ENCODE data around the gene KRT81. TPM values are rescaled to one million over a fixed set of nuclear protein-coding genes. Genes with fewer than 3 reads are reported as not detected.

The KRT81 gene
- total RNA-seq, 1 experiment from 2014 or later, result 0.70 TPM

DNA sequence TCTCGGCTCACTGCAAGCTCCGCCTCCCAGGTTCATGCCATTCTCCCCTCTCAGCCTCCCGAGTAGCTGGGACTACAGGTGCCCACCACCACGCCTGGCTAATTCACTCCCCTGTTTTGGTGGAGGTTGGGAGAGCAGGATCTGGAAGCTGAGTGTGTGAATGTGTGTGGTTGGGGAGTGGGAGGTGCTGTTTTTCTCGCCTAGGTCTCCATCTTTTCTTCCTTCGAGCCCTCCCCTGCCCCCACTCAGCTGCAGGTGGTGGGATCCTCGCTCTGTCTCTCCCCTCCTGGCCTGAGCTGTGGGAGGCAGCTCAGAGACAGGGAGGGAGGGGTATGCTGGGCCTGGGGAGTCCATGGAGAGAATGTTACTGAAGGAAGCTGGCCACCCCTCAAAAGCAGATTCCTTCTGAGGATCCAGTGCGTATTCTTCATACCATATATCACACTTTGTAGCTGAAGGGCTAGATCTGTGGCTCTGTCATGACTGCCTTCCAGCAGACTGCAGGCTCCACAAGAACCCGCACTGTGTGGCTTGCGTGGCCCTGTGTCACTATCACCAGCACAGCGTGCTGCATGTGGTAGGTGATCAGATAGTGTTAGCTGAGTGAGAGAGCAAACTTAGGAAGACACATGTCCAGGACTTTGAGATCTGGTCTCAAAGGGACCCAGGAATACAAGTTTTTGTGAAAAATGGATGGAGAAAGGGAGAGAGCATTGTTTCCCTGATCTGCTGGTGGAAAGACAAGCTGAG lies 27.1 kb upstream of the KRT81 start (continued):
- TF ChIP-seq, protein P1, sequence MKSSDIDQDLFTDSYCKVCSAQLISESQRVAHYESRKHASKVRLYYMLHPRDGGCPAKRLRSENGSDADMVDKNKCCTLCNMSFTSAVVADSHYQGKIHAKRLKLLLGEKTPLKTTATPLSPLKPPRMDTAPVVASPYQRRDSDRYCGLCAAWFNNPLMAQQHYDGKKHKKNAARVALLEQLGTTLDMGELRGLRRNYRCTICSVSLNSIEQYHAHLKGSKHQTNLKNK (CRISPR knock-in tag; IDR thresholded peaks at IDR 0.05), result no peak
- TF ChIP-seq, protein P2, sequence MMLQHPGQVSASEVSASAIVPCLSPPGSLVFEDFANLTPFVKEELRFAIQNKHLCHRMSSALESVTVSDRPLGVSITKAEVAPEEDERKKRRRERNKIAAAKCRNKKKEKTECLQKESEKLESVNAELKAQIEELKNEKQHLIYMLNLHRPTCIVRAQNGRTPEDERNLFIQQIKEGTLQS (CRISPR knock-in tag; conservative IDR thresholded peaks at IDR 0.05), result no peak
- TF ChIP-seq, protein P3, sequence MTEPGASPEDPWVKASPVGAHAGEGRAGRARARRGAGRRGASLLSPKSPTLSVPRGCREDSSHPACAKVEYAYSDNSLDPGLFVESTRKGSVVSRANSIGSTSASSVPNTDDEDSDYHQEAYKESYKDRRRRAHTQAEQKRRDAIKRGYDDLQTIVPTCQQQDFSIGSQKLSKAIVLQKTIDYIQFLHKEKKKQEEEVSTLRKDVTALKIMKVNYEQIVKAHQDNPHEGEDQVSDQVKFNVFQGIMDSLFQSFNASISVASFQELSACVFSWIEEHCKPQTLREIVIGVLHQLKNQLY (CRISPR knock-in tag; IDR thresholded peaks at IDR 0.05), result no peak
- TF ChIP-seq MYBL2 (CRISPR knock-in tag; IDR thresholded peaks at IDR 0.05) (no peak), ZNF396 (CRISPR knock-in tag; IDR thresholded peaks at IDR 0.05; ENCODE audit: borderline replicate concordance) (no peak), ZNF263 (CRISPR knock-in tag; IDR thresholded peaks at IDR 0.05; ENCODE audit: low read depth) (no peak), FOXJ3 (CRISPR knock-in tag; IDR thresholded peaks at IDR 0.05; ENCODE audit: borderline replicate concordance) (no peak)
- TF ChIP-seq, protein P4, sequence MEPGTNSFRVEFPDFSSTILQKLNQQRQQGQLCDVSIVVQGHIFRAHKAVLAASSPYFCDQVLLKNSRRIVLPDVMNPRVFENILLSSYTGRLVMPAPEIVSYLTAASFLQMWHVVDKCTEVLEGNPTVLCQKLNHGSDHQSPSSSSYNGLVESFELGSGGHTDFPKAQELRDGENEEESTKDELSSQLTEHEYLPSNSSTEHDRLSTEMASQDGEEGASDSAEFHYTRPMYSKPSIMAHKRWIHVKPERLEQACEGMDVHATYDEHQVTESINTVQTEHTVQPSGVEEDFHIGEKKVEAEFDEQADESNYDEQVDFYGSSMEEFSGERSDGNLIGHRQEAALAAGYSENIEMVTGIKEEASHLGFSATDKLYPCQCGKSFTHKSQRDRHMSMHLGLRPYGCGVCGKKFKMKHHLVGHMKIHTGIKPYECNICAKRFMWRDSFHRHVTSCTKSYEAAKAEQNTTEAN (CRISPR knock-in tag; IDR thresholded peaks at IDR 0.05), result no peak

DNA sequence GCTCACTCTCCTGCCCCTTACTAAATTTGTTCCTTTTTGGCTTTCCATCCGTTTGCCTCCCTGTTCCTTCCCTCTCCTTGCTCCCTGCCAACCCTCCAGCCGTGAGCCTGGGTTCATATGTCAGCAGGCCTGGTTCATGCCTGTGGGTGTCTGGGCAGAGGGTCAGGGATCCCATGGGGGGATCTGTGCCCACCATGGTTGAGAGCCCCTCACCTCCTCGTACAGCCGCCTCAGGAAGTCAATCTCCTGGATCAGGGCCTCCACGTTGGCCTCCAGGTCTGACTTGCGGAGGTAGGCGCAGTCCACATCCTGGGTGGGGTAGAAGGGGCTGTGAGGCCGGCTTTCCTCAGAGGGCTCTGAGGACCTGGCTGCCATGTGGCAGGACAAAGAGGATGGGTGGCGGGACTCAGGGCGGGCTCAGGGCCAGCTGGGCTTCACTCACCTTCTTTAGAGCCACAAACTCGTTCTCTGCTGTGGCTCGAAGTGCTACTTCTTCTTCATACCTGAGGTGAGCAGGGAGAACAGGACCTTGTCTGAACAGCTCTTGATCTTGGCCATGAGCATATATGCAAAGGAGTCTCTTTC lies 26.2 kb upstream of the KRT81 start:
- no peaks in the 10 kb centered on the region for H3K4me1 Mint-ChIP-seq
- POLR2A ChIA-PET, result no interaction called here
- TF ChIP-seq, protein P5, sequence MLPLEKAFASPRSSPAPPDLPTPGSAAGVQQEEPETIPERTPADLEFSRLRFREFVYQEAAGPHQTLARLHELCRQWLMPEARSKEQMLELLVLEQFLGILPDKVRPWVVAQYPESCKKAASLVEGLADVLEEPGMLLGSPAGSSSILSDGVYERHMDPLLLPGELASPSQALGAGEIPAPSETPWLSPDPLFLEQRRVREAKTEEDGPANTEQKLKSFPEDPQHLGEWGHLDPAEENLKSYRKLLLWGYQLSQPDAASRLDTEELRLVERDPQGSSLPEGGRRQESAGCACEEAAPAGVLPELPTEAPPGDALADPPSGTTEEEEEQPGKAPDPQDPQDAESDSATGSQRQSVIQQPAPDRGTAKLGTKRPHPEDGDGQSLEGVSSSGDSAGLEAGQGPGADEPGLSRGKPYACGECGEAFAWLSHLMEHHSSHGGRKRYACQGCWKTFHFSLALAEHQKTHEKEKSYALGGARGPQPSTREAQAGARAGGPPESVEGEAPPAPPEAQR (CRISPR knock-in tag; IDR thresholded peaks at IDR 0.05), result no peak
- TF ChIP-seq SMAD3 (CRISPR knock-in tag; IDR thresholded peaks at IDR 0.05; ENCODE audit: borderline replicate concordance) (no peak), JUN (CRISPR knock-in tag; IDR thresholded peaks at IDR 0.05) (no peak)
- H3K36me3 Mint-ChIP-seq, result no peaks in the 10 kb centered on the region
- DNase-seq (ENCODE audit: low spot score), result no peak
- CTCF ChIA-PET, result interaction anchor here (0.6 to 2.3 kb wide), 6 partner anchors 10 to 174 kb away, joined by 3 to 21 read pairs (median 8); partner anchors contain the start of gene KRT86
- no peaks in the 10 kb centered on the region for H3K9me3 Mint-ChIP-seq
- no peak for ATAC-seq
- peaks cover 5% of the 10 kb centered on the region; the same call in 1 of the 2 replicates for H3K27me3 Mint-ChIP-seq (ENCODE audit: low read depth)
- H3K27ac Mint-ChIP-seq, result no peak overlapping the region
- no peak overlapping the region for H3K4me3 Mint-ChIP-seq

DNA sequence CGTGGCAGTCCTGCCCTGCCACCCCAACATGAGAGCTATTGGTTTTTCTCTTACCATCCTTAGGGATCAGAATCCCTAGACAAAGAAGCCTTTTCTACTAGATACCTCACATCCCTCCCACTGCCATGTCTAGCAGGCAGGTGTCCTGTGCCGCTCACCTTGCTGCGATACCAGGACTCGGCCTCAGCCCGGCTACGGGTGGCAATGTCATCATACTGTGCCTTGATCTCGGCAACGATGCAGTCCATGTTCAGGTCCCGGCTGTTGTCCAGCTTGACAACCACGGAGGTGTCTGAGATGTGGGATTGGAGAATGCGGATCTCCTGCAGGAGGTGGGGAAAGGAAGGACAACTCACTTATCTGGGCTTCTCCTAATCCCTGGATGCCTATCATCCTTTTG lies 25.4 kb upstream of the KRT81 start:
- ATAC-seq, result no peak
- peaks cover 9% of the 10 kb centered on the region for H3K27me3 Mint-ChIP-seq (ENCODE audit: low read depth)
- CTCF ChIA-PET, result interaction anchor here (0.9 to 2.9 kb wide), 7 partner anchors 11 to 168 kb away, joined by 3 to 26 read pairs (median 5); no protein-coding TSS in a partner anchor
- no peaks in the 10 kb centered on the region for H3K9me3 Mint-ChIP-seq
- H3K27ac Mint-ChIP-seq, result no peak overlapping the region; the same call in 1 of the 2 replicates
- no peaks in the 10 kb centered on the region for H3K36me3 Mint-ChIP-seq
- H3K4me3 Mint-ChIP-seq, result no peak overlapping the region
- POLR2A ChIA-PET, result no interaction called here
- DNase-seq (ENCODE audit: low spot score), result no peak
- H3K4me1 Mint-ChIP-seq, result no peaks in the 10 kb centered on the region
- TF ChIP-seq ELF4 (CRISPR knock-in tag; IDR thresholded peaks at IDR 0.05; ENCODE audit: low read depth) (no peak), SMAD4 (CRISPR knock-in tag; IDR thresholded peaks at IDR 0.05) (no peak), ZNF232 (CRISPR knock-in tag; IDR thresholded peaks at IDR 0.05) (no peak), CBFB (CRISPR knock-in tag; IDR thresholded peaks at IDR 0.05; ENCODE audit: low read depth) (no peak)
- TF ChIP-seq, protein P6, sequence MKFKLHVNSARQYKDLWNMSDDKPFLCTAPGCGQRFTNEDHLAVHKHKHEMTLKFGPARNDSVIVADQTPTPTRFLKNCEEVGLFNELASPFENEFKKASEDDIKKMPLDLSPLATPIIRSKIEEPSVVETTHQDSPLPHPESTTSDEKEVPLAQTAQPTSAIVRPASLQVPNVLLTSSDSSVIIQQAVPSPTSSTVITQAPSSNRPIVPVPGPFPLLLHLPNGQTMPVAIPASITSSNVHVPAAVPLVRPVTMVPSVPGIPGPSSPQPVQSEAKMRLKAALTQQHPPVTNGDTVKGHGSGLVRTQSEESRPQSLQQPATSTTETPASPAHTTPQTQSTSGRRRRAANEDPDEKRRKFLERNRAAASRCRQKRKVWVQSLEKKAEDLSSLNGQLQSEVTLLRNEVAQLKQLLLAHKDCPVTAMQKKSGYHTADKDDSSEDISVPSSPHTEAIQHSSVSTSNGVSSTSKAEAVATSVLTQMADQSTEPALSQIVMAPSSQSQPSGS (CRISPR knock-in tag; IDR thresholded peaks at IDR 0.05; ENCODE audit: borderline replicate concordance, low read depth), result no peak
- TF ChIP-seq, protein P7, sequence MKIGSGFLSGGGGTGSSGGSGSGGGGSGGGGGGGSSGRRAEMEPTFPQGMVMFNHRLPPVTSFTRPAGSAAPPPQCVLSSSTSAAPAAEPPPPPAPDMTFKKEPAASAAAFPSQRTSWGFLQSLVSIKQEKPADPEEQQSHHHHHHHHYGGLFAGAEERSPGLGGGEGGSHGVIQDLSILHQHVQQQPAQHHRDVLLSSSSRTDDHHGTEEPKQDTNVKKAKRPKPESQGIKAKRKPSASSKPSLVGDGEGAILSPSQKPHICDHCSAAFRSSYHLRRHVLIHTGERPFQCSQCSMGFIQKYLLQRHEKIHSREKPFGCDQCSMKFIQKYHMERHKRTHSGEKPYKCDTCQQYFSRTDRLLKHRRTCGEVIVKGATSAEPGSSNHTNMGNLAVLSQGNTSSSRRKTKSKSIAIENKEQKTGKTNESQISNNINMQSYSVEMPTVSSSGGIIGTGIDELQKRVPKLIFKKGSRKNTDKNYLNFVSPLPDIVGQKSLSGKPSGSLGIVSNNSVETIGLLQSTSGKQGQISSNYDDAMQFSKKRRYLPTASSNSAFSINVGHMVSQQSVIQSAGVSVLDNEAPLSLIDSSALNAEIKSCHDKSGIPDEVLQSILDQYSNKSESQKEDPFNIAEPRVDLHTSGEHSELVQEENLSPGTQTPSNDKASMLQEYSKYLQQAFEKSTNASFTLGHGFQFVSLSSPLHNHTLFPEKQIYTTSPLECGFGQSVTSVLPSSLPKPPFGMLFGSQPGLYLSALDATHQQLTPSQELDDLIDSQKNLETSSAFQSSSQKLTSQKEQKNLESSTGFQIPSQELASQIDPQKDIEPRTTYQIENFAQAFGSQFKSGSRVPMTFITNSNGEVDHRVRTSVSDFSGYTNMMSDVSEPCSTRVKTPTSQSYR (CRISPR knock-in tag; IDR thresholded peaks at IDR 0.05), result no peak
- TF ChIP-seq, protein P8, sequence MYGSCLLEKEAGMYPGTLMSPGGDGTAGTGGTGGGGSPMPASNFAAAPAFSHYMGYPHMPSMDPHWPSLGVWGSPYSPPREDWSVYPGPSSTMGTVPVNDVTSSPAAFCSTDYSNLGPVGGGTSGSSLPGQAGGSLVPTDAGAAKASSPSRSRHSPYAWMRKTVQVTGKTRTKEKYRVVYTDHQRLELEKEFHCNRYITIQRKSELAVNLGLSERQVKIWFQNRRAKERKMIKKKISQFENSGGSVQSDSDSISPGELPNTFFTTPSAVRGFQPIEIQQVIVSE (CRISPR knock-in tag; IDR thresholded peaks at IDR 0.05; ENCODE audit: borderline replicate concordance), result no peak

All from WTC11 (cell line).